ENCODE data around the gene CNEP1R1.
A peak's percentile ranks its signal among the peaks of the same experiment; 100 is the strongest.

CNEP1R1 gene

DNA sequence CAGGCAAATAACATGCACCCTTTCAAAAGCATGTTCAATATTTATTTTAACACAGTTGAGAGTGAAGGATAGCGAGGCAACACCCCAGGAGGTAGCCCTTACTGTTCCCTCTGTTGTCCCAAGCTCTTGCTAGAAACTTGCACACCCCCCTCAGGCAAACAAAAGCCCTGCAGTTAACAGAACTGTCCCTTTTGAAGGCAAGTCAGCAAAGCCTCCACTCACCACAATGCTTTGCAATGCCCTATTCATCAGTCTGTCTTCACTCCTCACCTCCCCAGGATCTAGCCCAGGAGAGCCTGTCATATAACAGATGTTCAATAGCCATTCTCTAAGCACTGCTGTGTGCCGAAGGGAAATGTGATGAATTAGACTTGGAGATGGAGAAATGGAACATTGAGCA, 3.5 kb upstream of the CNEP1R1 start:
- DNase-seq = no peak

DNA sequence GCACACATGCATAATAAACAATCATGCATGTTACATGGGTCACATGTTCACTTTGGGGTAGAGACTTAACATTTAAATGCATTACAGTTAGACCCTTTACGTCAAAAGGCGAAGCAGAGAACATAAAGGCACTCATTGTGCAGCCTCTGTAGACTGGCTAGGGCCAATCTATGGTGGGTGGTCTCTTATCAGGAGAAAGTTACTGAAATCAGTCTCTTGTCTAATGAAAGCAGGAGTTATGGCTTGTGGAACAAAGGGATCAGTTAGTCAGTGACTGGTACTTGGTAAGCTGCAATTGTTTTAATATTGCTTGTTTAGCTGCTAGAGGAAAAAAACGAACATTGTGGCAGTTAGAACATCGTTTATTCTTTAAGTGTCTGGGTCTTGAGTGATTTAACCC, 1.4 kb upstream of the CNEP1R1 start:
- DNase-seq = no peak

DNA sequence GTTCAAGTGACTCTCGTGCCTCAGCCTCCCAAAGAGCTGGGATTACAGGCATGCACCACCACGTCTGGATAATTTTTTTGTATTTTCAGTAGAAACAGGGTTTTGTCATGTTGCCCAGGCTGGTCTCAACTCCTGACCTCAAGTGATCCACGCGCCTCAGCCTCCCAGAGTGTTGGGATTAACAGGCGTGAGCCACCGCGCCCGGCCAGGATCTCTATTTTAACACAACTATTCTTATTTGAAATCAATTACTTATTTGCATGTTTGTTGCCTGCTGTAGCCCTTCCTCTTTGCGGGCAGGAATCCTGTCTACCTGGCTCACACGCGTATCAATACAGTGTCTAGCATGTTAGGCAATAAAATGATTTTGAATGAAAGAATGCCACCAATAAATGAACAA, 818 bp upstream of the CNEP1R1 start:
- no peak for DNase-seq

DNA sequence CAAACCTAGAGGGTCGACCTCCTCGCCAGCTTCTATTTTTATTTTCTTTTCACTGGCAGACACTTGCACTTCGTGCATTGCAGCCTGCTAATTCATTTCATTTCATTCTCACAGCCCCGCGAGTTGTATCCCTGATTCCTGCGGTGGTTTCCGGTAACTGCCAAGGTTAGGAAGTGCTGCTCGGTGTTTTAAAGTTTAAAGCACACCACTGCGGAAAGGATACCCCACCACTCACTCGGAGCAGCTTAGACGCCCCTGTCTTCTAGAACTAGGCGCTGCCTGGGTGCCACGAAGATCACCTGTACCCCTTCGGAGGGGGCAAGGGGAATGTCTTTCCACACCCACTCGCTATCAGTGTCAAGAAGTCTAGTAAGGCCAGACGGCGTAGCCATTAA, 509 bp downstream of the CNEP1R1 start:
- no peak for DNase-seq

DNA sequence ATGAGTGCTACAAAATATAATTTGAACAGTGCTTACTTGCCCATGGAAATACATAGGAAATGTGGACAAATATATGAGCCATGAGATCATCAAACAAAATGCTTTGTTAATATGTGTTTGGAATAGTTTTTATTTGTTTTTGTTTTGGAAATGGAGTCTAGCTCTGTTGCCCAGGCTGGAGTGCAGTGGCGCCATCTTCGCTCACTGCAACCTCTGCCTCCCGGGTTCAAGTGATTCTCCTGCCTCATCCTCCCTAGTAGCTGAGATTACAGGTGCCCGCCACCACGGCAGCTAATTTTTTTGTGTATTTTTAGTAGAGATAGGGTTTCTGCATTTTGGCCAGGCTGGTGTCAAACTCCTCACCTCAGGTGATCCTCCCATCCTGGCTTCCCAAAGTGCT, 2.8 kb downstream of the CNEP1R1 start:
- no peak for DNase-seq

DNA sequence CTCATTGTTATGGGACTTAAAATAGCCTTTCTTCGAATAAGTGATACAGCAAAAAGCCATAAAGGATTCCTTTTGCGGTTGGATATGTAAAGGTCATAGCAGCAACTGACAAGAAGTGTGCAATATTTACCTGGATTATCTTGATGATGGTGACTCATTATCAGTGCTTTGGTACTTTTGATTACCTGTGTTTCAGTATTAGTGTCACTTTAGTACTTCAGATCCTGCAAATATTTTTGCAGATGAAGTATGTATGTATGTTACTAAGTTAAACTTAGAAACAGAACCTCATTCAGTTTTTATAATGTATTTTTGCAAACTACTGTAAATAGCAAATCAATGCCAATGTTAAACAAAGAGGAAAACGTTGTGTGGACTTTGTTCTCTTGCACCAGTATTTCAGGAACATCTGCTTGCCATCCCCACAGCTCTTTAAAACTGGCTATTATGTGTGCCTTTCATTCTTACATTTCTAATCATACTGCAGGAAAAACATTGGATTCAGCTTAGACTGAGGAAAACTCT, 10.5 kb downstream of the CNEP1R1 start:
- no peak for DNase-seq

DNA sequence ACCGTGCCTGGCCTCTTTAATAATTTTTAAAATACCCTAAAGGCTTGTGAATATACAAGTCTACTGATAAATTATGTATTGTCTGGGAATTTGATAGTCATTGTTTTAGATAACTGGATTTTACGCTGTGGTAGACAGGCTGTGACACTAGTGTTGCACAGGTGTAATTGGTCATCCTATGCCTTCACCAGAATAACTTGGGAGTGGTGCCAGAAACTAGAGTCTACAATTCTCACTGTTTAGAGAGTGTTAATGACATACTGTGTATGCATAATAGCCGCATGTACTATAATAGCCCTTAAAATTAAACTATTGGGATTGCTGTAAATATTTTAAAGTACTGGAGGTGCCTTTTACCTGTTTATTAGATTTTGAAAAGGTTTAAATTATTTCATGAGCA, 11.4 kb downstream of the CNEP1R1 start:
- no peak for DNase-seq

DNA sequence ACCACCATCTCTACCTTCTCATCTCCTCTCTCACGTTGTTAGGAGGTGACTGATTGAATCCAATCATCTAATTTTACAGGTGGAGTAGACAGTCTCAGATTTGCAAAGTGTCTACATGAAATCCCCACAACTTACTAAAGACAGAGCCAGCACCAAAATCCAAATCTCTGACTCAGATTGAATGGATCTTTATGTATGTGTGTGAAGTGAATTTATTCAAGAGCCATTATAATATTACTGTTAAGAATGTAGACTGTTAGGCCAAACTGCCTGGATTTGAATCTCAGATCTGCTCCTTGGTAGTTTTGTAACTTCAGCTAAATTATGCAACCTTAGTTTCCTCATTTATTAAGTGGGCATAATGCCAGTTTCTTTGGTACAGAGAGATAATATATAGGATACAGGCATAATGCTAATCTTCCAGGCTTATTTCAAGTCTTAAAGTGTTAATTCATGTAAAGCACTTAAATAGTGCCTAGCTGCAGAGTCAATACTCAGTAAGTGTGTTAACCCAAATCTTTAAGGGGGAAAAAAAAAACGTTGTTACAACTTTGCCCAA, 12.7 kb downstream of the CNEP1R1 start:
- no peak for DNase-seq

DNA sequence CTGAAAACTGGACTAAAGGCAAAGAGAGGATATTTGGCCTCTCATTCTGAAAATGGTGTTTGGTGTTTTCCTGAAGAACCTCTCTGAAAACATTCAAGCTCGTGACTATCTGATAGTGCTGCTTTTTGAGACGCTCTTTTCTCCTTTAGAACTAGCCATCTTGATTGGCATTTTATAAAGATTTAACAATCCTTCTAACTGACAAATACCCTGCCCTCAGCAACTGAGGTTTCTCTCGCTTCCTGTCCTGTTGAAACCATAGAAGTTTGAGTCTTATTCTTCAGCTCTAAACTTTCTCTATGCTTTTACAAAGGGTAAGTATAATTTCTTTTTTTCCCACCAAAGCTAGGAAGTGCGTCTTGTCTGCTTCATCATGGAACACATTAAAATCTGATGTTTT, 13.3 kb downstream of the CNEP1R1 start:
- no peak for DNase-seq

DNA sequence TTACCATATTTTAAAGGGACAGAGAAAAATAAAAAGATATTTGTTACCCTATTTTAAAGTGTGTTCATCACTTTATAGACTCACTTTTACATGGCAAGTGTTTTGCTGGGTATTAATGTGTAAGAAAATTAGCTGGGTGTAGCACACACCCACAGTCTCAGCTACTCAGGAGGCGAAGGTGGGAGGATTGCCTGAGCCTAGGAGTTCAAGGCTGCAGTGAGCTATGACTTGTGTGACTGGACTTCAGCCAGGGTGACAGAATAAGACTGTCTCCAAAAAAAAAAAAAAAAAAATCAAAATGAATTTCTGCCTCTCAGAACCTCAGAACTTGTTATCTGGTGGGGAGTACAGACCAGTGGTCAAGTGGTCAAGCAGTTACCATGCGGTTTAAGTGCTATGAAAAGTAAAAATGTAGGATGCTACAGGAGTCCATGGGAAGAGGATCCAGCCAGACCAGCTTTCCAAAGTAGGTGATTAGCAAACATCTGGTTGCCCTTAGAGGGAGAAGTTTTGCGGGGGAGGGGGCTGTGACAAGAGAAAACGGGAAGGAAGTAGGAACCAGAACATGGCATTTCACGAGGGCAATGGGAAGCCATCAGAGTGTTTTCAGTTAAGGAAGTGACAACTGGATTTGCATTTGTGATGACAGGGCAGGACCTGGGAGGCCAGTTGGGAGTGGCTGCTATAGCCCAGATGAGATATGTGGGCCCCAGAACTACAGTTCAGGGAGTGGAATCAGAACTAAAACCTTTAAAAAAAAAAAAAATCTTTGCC, 13.9 kb downstream of the CNEP1R1 start:
- peak; percentile 73 for DNase-seq

DNA sequence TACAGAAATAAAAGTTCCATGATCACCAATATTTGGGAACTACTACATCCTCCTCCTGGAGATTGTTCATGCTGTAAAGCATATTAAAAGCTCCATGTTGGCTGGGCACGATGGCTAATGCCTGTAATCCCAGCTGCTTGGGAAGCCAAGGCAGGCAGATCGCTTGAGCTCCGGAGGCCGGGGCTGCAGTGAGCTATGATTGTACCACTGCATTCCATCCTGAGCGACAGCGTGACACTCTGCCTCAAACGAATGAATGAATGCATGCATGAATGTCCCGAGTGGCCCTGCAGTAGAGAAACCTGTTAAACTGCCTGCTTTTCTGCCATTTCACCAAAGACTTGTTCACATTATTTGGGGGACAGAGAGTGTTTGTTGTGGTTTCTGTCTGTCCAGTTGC, 15.0 kb downstream of the CNEP1R1 start:
- no peak for DNase-seq

DNA sequence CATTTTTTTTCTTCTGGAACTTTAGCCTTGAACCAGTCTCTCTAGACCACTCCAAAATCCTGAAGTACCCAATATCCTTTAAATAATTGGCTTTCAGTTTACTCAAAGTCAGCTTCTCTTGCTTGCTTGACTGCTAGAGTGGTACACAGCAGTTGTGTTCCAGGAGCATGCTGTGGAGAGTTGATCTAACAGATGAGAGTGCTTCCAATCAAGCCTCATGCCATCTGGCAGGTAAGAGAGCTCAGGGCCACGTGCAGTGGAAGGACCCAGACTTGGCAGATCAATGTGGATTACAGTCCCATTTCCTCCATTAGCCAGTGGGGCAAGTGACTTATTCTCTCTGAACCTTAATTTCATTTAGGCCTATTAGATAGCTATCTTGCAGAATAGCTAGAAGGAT, 15.7 kb downstream of the CNEP1R1 start:
- DNase-seq = no peak

DNA sequence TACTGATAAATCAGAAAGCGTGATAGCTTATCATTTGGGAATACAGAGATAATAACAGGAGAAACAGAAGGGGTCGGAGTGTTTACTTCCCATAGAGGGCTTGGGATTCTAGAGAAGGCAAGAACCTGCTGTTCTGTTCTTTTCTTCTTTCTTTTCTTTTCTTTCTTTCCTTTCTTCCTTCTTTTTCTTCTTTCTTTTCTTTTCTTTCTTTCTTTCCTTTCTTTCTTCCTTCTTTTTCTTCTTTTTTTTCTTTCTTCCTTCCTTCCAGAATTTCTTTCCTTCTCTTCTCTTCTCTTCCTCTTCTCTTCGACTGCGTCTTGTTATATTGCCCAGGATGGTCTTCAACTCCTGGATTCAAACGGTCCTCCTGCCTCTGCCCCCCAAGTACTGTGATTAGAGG, 18.3 kb downstream of the CNEP1R1 start:
- no peak for DNase-seq

DNA sequence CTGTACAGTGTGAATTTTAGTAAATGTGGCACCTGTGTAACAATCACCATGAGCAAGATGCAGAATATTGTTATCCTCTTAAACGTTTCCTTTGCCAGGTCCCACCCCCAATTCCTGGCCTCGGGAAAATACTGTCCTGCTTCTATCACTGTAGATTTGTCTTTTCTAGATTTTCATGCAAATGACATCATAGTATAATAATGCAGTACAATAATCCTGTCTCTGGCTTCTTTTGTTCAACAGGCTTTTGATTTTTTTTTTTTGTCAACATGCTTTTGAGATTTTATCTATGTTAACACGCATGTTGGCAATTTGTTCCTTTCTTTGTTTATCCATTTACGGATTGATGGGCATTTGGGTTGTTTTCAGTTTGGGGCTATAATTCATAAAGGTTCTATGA, 20.4 kb downstream of the CNEP1R1 start:
- no peak for DNase-seq

DNA sequence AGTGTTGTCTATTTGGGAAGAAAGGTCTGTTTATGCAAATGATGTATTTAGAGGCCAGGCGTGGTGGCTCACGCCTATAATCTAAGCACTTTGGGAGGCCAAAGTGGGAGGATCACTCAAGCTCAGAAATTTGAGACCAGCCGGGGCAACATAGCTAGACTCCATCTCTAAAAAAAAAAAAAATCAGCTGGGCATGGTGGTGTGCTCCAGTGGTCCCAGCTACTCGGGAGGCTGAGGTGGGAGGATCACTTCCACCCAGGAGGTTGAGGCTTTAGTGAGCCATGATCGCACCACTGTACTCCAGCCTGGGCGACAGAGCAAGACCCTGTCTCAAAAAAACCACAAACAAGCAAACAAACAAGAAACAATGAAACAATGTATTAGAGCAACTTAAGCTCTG, 21.8 kb downstream of the CNEP1R1 start:
- no peak for DNase-seq

DNA sequence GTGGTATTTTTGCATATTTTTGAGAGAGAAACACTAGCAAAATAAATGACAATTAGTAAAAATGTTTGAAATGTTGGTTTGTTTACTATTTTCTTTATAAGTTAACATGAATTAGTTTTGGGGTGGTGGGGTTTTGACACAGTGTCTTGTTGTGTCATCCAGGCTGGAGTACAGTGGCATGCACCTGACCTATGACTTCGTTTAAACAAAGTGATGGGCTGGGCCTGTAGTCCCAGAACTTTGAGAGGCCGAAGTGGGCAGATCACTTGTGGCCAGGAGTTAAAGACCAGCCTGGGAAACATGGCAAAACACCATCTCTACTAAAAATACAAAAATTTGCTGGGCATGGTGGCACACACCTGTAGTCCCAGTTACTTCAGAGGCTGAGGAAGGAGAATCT, 22.8 kb downstream of the CNEP1R1 start:
- no peak for DNase-seq

DNA sequence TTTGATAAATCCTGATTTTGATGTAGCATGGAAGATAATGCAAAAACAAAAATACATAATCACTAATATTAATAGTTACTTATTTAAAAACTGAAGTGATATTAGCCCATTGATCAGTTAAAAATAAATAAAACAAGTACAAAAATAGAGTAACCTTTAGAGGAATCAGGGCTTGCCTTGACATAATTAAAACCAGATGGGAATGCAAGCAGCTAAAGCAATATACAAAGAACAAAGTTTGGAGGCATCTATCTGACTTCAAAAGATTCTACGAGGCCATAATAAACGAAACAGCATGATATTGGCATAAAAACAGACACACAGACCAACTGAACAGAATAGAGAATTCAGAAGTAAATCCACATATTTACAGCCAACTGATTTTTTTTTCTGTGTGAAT, 25.8 kb downstream of the CNEP1R1 start:
- DNase-seq = no peak

DNA sequence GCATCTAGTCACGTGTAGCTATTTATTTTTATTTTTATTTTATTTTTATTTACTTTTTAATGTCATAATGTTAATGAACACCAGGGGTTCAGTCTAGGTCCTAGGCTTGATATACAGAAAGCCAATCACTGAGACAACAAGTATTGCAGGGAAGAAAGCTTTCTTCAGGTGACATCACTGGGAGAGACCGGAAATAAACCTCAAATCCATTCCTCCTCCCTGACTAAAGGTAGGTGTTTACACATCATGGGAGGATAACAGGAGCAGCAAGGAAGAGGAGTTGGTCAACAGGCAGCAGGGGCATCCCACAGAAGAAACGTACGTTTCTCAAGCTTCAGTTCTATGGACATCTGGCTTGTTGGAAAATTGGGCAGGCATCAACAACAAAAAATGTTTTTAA, 31.2 kb downstream of the CNEP1R1 start:
- DNase-seq = no peak

DNA sequence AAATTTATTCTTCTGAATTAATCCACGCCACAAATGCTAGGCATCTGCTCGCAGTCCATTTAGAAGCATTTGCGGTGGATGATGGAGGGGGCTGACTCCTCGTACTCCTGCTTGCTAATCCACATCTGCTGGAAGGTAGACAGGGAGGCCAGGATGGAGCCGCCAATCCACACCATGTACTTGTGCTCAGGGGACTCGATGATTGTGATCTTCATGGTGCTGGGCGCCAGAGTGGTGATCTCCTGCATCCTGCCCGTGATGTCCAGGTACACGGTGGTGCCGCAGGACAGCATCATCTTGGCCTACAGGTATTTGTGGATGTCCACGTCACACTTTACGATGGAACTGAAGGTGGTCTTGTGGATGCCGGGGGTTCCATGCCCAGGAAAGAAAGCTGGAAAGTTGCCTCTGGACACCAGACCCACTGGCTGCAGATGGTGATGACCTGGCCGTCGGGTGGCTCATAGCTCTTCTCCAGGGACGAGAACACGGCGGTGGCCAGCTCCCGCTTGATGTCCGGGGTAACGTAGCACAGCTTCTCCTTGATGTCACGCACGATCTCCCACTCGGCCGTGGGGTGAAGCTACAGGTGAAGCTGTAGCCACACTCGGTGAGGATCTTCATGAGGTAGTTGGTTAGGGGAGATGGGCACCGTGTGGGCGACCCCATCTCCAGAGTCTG, 33.2 kb downstream of the CNEP1R1 start:
- DNase-seq = no peak

DNA sequence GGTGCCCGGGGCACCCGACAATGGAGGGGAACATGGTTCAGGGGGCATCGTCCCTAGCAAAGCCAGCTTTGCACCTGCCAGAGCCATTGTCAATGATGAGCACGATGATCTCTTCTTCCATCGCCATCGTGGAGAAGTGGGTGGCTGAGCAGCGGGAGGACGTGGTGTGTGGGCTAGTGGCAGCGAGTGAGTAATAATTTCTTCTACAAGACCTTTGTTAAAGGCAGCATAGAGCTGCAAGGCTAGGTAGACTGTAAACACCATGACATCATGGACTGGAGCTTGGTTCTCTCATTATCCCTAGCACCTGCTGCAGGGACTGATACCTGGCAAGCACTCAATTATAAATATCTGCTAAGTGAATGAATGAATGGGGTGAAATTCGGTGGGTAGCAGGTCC, 34.1 kb downstream of the CNEP1R1 start:
- DNase-seq = no peak

DNA sequence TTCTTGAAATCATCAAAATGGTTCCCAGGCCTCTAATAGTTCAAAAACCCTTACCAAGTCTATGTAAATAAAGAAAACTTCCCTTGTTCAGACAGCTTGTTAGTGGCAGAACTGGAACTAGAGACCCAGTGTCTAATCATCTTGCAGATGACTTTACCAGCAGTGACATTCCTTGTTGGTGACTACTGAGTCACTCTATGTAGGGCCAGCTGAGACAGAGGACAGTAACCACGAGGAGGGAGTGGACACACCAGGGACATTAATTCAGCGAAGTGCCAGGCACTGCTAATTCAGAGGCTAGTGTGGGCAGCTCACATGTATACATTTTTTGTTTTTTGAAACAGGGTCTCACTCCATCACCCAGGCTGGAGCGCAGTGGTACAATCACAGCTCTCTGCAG, 34.6 kb downstream of the CNEP1R1 start:
- DNase-seq = no peak

DNA sequence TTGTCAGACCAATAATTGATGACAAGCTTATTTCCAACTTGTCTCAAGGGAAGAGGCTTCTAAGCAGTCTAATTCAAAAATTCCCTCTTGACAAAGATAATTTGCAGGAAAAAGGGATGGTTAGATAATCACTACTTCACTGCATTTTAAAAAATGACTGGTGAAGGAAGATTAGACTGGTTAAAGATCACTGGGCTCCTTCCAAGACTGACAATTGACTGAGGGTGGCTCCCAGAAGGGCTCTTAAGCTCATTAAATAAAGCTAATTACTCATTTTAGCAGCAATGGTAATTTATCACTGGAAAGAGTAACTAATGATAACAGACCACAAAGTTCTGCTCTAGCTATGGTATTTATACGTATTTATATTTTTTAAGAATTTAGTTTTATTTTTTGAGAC, 36.3 kb downstream of the CNEP1R1 start:
- DNase-seq = no peak

DNA sequence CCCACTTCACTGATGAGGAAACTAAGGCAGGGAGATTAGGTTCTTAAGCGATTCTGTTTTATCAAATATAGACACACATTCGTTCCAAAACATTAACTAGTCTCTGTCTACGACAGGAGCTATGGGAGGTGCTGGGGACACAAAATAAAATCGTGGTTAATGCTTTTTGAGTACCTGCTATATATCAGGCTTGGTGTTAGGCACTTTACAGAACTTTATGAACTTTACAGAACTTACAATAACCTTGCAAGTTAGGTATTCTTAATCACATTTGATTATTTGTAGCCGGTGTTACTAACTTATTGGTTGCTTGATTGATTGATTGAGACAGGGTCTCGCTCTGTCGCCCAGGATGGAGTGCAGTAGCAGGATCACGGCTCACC, 40.2 kb downstream of the CNEP1R1 start:
- no peak for DNase-seq

All from CD4-positive, alpha-beta T cell treated with Interleukin-15 for 1 hour (primary cell).